Endothelial cell of umbilical vein (primary cell): ENCODE data around the gene CATSPERD. TPM values are rescaled to one million over a fixed set of nuclear protein-coding genes. Genes with fewer than 3 reads are reported as not detected.

Experiments
- BruUV-seq: library from RNA; stranded (reverse); fragments of 400-500 nt; replicated peaks from 2 replicates; lab custom pipeline; 2021; lab: Mats Ljungman, UMichigan
- CTCF ChIA-PET: fragments of 300-600, 350-600 bp; sonication (Branson Sonifier 250); formaldehyde crosslinking; loops from one replicate; lab custom pipeline; 2021; ENCODE audit warnings: antibody characterized with exemption, inconsistent platforms; lab: Charles Lee
- POLR2A ChIA-PET: fragments of 300-600, 350-600 bp; sonication (Branson Sonifier 250); formaldehyde crosslinking; loops from one replicate; lab custom pipeline; 2021; ENCODE audit warnings: antibody characterized with exemption, inconsistent platforms; lab: Charles Lee
- DNase-seq: peaks from one replicate; pipeline ENCODE4 v3.0.0-alpha.2; 2011; ENCODE audit warnings: low read depth, low spot score
- FAIRE-seq: peaks from 2 replicates; lab custom pipeline; 2011; peaks lifted over from hg19 to GRCh38; lab: Jason Lieb, UNC
- H2AFZ ChIP-seq: 2 replicates; pipeline ENCODE4 v1.6.0; 2012; ENCODE audit warnings: low read depth, low read length, control low read depth, inconsistent platforms
- H3K27ac ChIP-seq: 2 replicates; pipeline ENCODE4 v1.5.1; 2011; ENCODE audit warnings: low read depth, mild to moderate bottlenecking, control low read depth, low read length, moderate library complexity; ENCODE audit not compliant: insufficient read depth
- H3K27me3 ChIP-seq, 2 experiments: 2 replicates each; pipeline versions ENCODE4 v1.6.0 to v1.6.1; 2011; ENCODE audit warnings: low read length in 2 of 2, mixed read lengths in 1 of 2; ENCODE audit not compliant: control insufficient read depth in 2 of 2, insufficient read depth in 2 of 2
- H3K36me3 ChIP-seq, 2 experiments: 2 replicates in 1 of 2; 3 replicates in 1 of 2; pipeline ENCODE4 v1.5.1; 2011; ENCODE audit warnings: low read length in 2 of 2, mild to moderate bottlenecking in 1 of 2, moderate library complexity in 1 of 2; ENCODE audit not compliant: control insufficient read depth in 2 of 2, insufficient read depth in 2 of 2; ENCODE audit errors: extremely low read depth in 1 of 2
- H3K4me1 ChIP-seq: 3 replicates; pipeline ENCODE4 v1.5.1; 2011; ENCODE audit warnings: mild to moderate bottlenecking, low read length; ENCODE audit not compliant: control insufficient read depth, insufficient read depth; ENCODE audit errors: extremely low read depth
- H3K4me2 ChIP-seq: 2 replicates; pipeline ENCODE4 v1.6.1; 2011; ENCODE audit warnings: low read length, control low read depth, mixed read lengths; ENCODE audit not compliant: insufficient read depth
- H3K4me3 ChIP-seq, 3 experiments: fragments of 200-600 bp in 1 of 3; sonication (generic), shearing (Covaris generic) in 1 of 3; replicated peaks in 1 of 3; 2 replicates each; pipeline ENCODE4 v1.5.1; 2011 to 2016; ENCODE audit warnings: control low read depth in 3 of 3, low read length in 3 of 3, mild to moderate bottlenecking in 2 of 3, inconsistent platforms in 1 of 3, low read depth in 1 of 3, moderate library complexity in 1 of 3; ENCODE audit not compliant: insufficient read depth in 1 of 3
- H3K79me2 ChIP-seq: 2 replicates; pipeline ENCODE4 v1.6.0; 2012; ENCODE audit warnings: low read length, inconsistent platforms; ENCODE audit not compliant: control insufficient read depth, insufficient read depth
- H3K9ac ChIP-seq: replicated peaks from 2 replicates; pipeline ENCODE3; 2011; ENCODE audit warnings: low read length, control low read depth; ENCODE audit not compliant: insufficient read depth; ENCODE audit errors: extremely low read depth
- H3K9me1 ChIP-seq: replicated peaks from 3 replicates; pipeline ENCODE4 v1.6.0; 2011; ENCODE audit warnings: mild to moderate bottlenecking, low read length; ENCODE audit not compliant: control insufficient read depth, insufficient read depth; ENCODE audit errors: extremely low read depth
- H3K9me3 ChIP-seq: replicated peaks from 2 replicates; pipeline ENCODE4 v1.5.1; 2012; ENCODE audit warnings: low read length, inconsistent platforms; ENCODE audit not compliant: control insufficient read depth, insufficient read depth
- H4K20me1 ChIP-seq: replicated peaks from 2 replicates; pipeline ENCODE3; 2011; ENCODE audit warnings: mild to moderate bottlenecking, low read length; ENCODE audit not compliant: control insufficient read depth, insufficient read depth; ENCODE audit errors: extremely low read depth
- CTCF ChIP-seq, 2 donors: IDR thresholded peaks; 1 replicate in 1 of 2; 2 replicates in 1 of 2; pipeline ENCODE4 v1.5.1; 2011; ENCODE audit warnings: low read length in 2 of 2, mild to moderate bottlenecking in 2 of 2, moderate library complexity in 2 of 2, control low read depth in 1 of 2, inconsistent platforms in 1 of 2, low read depth in 1 of 2; ENCODE audit not compliant: insufficient read depth in 1 of 2; ENCODE audit errors: extremely low read depth in 1 of 2
- EZH2 ChIP-seq: IDR thresholded peaks from 2 replicates; pipeline ENCODE4 v1.6.1; 2012; ENCODE audit warnings: borderline replicate concordance, low read depth, mild to moderate bottlenecking, moderate library complexity, low read length, inconsistent platforms; ENCODE audit not compliant: severe bottlenecking
- FOS ChIP-seq: IDR thresholded peaks from 2 replicates; pipeline ENCODE4 v1.6.1; 2011; ENCODE audit warnings: mild to moderate bottlenecking, low read length, moderate library complexity, borderline replicate concordance; ENCODE audit not compliant: insufficient read depth
- GATA2 ChIP-seq: IDR thresholded peaks from 2 replicates; pipeline ENCODE4 v1.7.0; 2011; ENCODE audit warnings: low read depth, mild to moderate bottlenecking, moderate library complexity, mixed read lengths, low read length; ENCODE audit not compliant: insufficient read length, insufficient read depth
- JUN ChIP-seq: IDR thresholded peaks from 2 replicates; pipeline ENCODE4 v1.6.1; 2011; ENCODE audit warnings: borderline replicate concordance, low read depth; ENCODE audit not compliant: insufficient read length, insufficient read depth
- MYC ChIP-seq: IDR thresholded peaks from one replicate; pipeline ENCODE4 v1.6.1; 2011; ENCODE audit warnings: mild to moderate bottlenecking, low read depth, low read length
- POLR2A ChIP-seq: IDR thresholded peaks from 2 replicates; pipeline ENCODE4 v1.6.1; 2012; ENCODE audit warnings: low read depth, mild to moderate bottlenecking, control low read depth, low read length
- POLR2AphosphoS5 ChIP-seq: IDR thresholded peaks from 2 replicates; pipeline ENCODE4 v1.6.1; 2012; ENCODE audit warnings: low read depth, mild to moderate bottlenecking, control low read depth, low read length, moderate library complexity; ENCODE audit not compliant: insufficient read depth
- dilution Hi-C: fragments of 300-500 bp; cut with MboI; formaldehyde crosslinking; loops from one replicate; pipeline ENCODE4 v1.15.0; 2019; ENCODE audit warnings: low sequenced_read_pairs; ENCODE audit not compliant: extremely low pct_ligation_motif_present
- intact Hi-C: fragments of 100-400 bp; cut with micrococcal nuclease; formaldehyde crosslinking; loops from one replicate; pipeline ENCODE4 v1.10.0; 2022
- polyA plus RNA-seq, 4 experiments: library from polyadenylated mRNA; depleted of rRNA in 3 of 4; stranded (reverse) in 3 of 4; unstranded in 1 of 4; fragments of >200 nt; gene quantifications; 2 replicates each; pipeline versions ENCODE4 v1.2.1 to v1.2.3, GENCODE V29; 2011 to 2012; ENCODE audit warnings: missing spikeins in 1 of 4
- total RNA-seq: library from RNA; stranded (reverse); gene quantifications from 2 replicates; pipeline ENCODE4 v1.2.3, GENCODE V29; 2021
- TF ChIP-seq, protein P1 (sequence below): IDR thresholded peaks from 2 replicates; pipeline ENCODE4 v1.6.1; 2011; ENCODE audit not compliant: insufficient read depth, insufficient read length

CATSPERD gene
- total and polyA plus RNA-seq, 2 donors (not counting 3 experiments of a cell fraction or from before 2014, with no cell fraction given): not detected

DNA sequence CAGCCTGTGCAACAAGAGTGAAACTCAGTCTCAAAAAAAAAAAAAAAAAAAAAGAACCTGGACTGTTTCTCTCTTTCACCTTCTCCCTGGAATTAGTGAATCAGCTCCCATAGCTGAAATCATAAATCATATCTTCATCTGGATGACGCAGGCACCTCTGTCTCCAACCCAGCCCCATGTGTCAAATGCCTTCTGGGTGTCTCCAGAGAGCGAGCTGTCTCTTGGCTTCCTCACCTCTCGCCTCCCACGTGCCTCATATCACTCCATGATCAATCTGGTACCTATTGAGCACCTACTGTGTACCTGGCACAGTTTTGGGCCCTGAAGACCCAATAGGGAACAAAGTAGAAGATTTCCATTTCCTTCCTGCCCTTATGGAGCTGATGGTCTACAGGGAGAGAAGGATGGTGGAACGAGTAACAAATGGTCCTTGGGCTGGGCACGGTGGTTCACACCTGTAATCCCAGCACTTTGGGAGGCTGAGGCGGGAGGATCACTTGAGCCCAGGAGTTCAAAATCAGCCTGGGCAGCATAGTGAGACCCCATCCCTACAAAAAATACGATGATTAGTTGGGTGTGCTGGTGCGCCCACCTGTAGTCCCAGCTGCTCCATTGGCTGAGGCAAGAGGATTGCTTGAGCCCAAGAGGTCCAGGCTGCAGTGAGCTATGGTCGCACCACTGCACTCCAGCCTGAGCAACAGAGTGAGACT is 37.1 kb upstream of the CATSPERD start:
- no peak for FAIRE-seq

More for the DNA sequence above, 37.1 kb upstream of the CATSPERD start:
- Histone ChIP-seq H3K79me2 (peaks cover 9% of the 10 kb centered on the region), H2AFZ (no peak overlapping the region), H3K4me3 (no peak overlapping the region), H3K27ac (no peak overlapping the region), H4K20me1 (no peaks in the 10 kb centered on the region), H3K27me3 (no peaks in the 10 kb centered on the region), H3K9me3 (no peaks in the 10 kb centered on the region), H3K9me1 (no peaks in the 10 kb centered on the region), H3K4me1 (peaks cover 10% of the 10 kb centered on the region), H3K36me3 (no peaks in the 10 kb centered on the region), H3K9ac (no peak overlapping the region), H3K4me2 (no peak overlapping the region)
- intact Hi-C loops (no loop called here), dilution Hi-C loops (no loop called here)
- TF ChIP-seq MYC (no peak), GATA2 (no peak), JUN (no peak), POLR2A (no peak), EZH2 (no peak), FOS (no peak), CTCF (IDR thresholded peaks at IDR 0.05; ENCODE audit: extremely low read depth in 1 of 2, insufficient read depth in 1 of 2, low read depth in 1 of 2, low read length in 2 of 2) (no peak), POLR2AphosphoS5 (no peak)
- TF ChIP-seq, protein P1, sequence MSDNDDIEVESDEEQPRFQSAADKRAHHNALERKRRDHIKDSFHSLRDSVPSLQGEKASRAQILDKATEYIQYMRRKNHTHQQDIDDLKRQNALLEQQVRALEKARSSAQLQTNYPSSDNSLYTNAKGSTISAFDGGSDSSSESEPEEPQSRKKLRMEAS: no peak
- DNase-seq: no peak
- ChIA-PET CTCF (no interaction called here), POLR2A (interaction anchor here (0.7 kb wide), 1 partner anchor 146 kb away, joined by 4 read pairs; no protein-coding TSS in a partner anchor)
- no TSS peak for BruUV-seq
